Skeletal muscle satellite cell (primary cell): Measurements from ENCODE around the gene SCYL1.

Source experiments
- H3K27me3 ChIP-seq: 2 replicates; pipeline ENCODE4 v1.7.0; 2013; ENCODE audit warnings: low read length; ENCODE audit not compliant: control insufficient read depth, insufficient read depth
- H3K36me3 ChIP-seq: 2 replicates; pipeline ENCODE4 v1.7.0; 2013; ENCODE audit warnings: mild to moderate bottlenecking, control low read depth, low read length; ENCODE audit not compliant: insufficient read depth
- H3K4me1 ChIP-seq: 2 replicates; pipeline ENCODE4 v1.7.0; 2013; ENCODE audit warnings: low read length; ENCODE audit not compliant: control insufficient read depth, insufficient read depth
- H3K4me2 ChIP-seq: 2 replicates; pipeline ENCODE4 v1.7.0; 2013; ENCODE audit warnings: mild to moderate bottlenecking, low read length
- H3K4me3 ChIP-seq: 2 replicates; pipeline ENCODE4 v1.7.0; 2013; ENCODE audit warnings: low read length
- H3K9ac ChIP-seq: 2 replicates; pipeline ENCODE4 v1.7.0; 2013; ENCODE audit warnings: mild to moderate bottlenecking, low read depth, low read length, moderate library complexity
- H3K9me3 ChIP-seq: replicated peaks from 2 replicates; pipeline ENCODE4 v1.7.0; 2013; ENCODE audit warnings: mild to moderate bottlenecking, control low read depth, low read length

The SCYL1 gene

GRCh38 chr11:65541093-65541982 lies 16.5 kb downstream of the SCYL1 start:
- Histone ChIP-seq H3K4me2 (peak overlapping the region; percentile 85), H3K4me1 (peaks cover 23% of the 10 kb centered on the region), H3K27me3 (no peaks in the 10 kb centered on the region), H3K9ac (peak overlapping the region; percentile 52), H3K36me3 (peaks cover 72% of the 10 kb centered on the region), H3K9me3 (no peaks in the 10 kb centered on the region), H3K4me3 (peak overlapping the region; percentile 77)

GRCh38 chr11:65542738-65543390 lies 18.0 kb downstream of the SCYL1 start:
- Histone ChIP-seq H3K9me3 (no peaks in the 10 kb centered on the region), H3K4me3 (no peak overlapping the region), H3K9ac (no peak overlapping the region), H3K36me3 (peaks cover 65% of the 10 kb centered on the region), H3K27me3 (no peaks in the 10 kb centered on the region), H3K4me1 (peaks cover 23% of the 10 kb centered on the region), H3K4me2 (no peak overlapping the region)

- H3K36me3 ChIP-seq: peaks cover 70% of the 10 kb centered on the region
- H3K4me1 ChIP-seq: peaks cover 8% of the 10 kb centered on the region
- H3K4me2 ChIP-seq: no peak overlapping the region
- H3K9ac ChIP-seq: no peak overlapping the region
- no peak overlapping the region for H3K4me3 ChIP-seq
- no peaks in the 10 kb centered on the region for H3K9me3 ChIP-seq
- no peaks in the 10 kb centered on the region for H3K27me3 ChIP-seq
Observed at GRCh38 chr11:65545853-65546216, 21.0 kb downstream of the SCYL1 start.

GRCh38 chr11:65546217-65546958 lies 21.5 kb downstream of the SCYL1 start:
- H3K9ac ChIP-seq: no peak overlapping the region
- H3K27me3 ChIP-seq: no peaks in the 10 kb centered on the region
- peaks cover 71% of the 10 kb centered on the region for H3K36me3 ChIP-seq
- peaks cover 7% of the 10 kb centered on the region for H3K4me1 ChIP-seq
- no peak overlapping the region for H3K4me3 ChIP-seq
- no peaks in the 10 kb centered on the region for H3K9me3 ChIP-seq
- H3K4me2 ChIP-seq: no peak overlapping the region

- Histone ChIP-seq H3K4me1 (peaks cover 7% of the 10 kb centered on the region), H3K9ac (no peak overlapping the region), H3K36me3 (peaks cover 75% of the 10 kb centered on the region), H3K4me2 (no peak overlapping the region), H3K4me3 (no peak overlapping the region), H3K27me3 (no peaks in the 10 kb centered on the region), H3K9me3 (no peaks in the 10 kb centered on the region)
Observed at GRCh38 chr11:65547446-65548125, 22.7 kb downstream of the SCYL1 start.

- no peak overlapping the region for H3K9ac ChIP-seq
- no peak overlapping the region for H3K4me2 ChIP-seq
- H3K4me1 ChIP-seq: peaks cover 7% of the 10 kb centered on the region
- H3K27me3 ChIP-seq: no peaks in the 10 kb centered on the region
- no peaks in the 10 kb centered on the region for H3K9me3 ChIP-seq
- H3K36me3 ChIP-seq: peaks cover 70% of the 10 kb centered on the region
- no peak overlapping the region for H3K4me3 ChIP-seq
Observed at GRCh38 chr11:65548395-65548794, 23.5 kb downstream of the SCYL1 start.

GRCh38 chr11:65549096-65549495 lies 24.2 kb downstream of the SCYL1 start:
- no peak overlapping the region for H3K4me3 ChIP-seq
- H3K36me3 ChIP-seq: peaks cover 66% of the 10 kb centered on the region
- H3K27me3 ChIP-seq: no peaks in the 10 kb centered on the region
- H3K4me2 ChIP-seq: no peak overlapping the region
- H3K9me3 ChIP-seq: no peaks in the 10 kb centered on the region
- no peak overlapping the region for H3K9ac ChIP-seq
- H3K4me1 ChIP-seq: peaks cover 10% of the 10 kb centered on the region

GRCh38 chr11:65551572-65552387 lies 26.9 kb downstream of the SCYL1 start:
- peaks cover 37% of the 10 kb centered on the region for H3K4me1 ChIP-seq
- H3K9me3 ChIP-seq: no peaks in the 10 kb centered on the region
- H3K9ac ChIP-seq: no peak overlapping the region
- H3K36me3 ChIP-seq: peaks cover 44% of the 10 kb centered on the region
- H3K27me3 ChIP-seq: no peaks in the 10 kb centered on the region
- no peak overlapping the region for H3K4me3 ChIP-seq
- H3K4me2 ChIP-seq: no peak overlapping the region

GRCh38 chr11:65552388-65552951 lies 27.6 kb downstream of the SCYL1 start:
- Histone ChIP-seq H3K4me1 (peaks cover 40% of the 10 kb centered on the region), H3K9me3 (no peaks in the 10 kb centered on the region), H3K4me2 (no peak overlapping the region), H3K27me3 (no peaks in the 10 kb centered on the region), H3K4me3 (no peak overlapping the region), H3K36me3 (peaks cover 41% of the 10 kb centered on the region), H3K9ac (no peak overlapping the region)

GRCh38 chr11:65553301-65554001 lies 28.6 kb downstream of the SCYL1 start:
- Histone ChIP-seq H3K4me1 (peaks cover 41% of the 10 kb centered on the region), H3K4me2 (no peak overlapping the region), H3K9ac (no peak overlapping the region), H3K36me3 (peaks cover 33% of the 10 kb centered on the region), H3K27me3 (no peaks in the 10 kb centered on the region), H3K4me3 (no peak overlapping the region), H3K9me3 (no peaks in the 10 kb centered on the region)
